ENCODE results near the gene C3.
A peak's percentile ranks its signal among the peaks of the same experiment; 100 is the strongest.
"Not testable (repeated sequence)": the region's sequence is repeated elsewhere in the genome, so short reads cannot be mapped to it uniquely, and the experiment has no call there.

Gene C3

DNA sequence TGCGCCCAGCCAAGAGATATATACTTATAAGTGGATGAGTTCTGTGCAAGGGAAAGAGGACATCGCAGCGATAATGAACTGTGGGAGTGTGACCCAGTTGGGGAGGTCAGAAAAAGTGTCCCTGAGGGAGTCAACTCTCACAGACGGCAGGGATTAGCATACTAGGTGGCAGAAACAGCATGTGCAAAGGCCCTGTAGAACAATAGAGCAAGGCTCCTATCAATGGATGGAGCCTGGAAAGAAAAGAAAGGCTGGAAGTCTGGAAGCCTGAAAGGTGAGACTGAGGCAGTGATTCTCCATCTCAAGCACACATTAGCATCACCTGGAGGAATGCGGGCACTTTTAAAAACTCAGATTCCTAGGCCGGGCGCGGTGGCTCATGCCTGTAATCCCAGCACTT is 29.1 kb downstream of the C3 start:
- DNase-seq (ENCODE audit: low read depth in 2 of 2): no peak

GRCh38 chr19:6690160-6690885 is 30.1 kb downstream of the C3 start:
- no peak for DNase-seq (ENCODE audit: low read depth in 2 of 2)

- no peak for DNase-seq (ENCODE audit: low read depth in 2 of 2)
Observed at GRCh38 chr19:6687114-6687513, 33.3 kb downstream of the C3 start.

DNA sequence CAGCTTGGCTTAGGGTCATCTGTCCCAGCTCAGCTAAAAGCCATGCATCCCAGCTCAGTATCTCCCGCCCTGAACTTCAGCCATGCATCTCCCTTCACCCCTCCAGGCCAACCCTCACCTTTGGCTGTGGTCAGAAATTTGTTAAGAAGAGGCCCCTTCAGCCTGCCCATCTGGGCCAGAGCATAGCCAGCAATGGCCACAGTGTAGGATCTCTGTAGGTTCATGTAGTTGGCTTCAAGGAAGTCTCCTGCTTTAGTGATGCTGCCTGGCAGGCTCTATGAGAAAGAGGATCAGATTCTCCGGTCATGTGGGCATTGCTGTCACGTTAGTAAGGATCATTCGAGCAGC is 33.8 kb downstream of the C3 start:
- no peak for DNase-seq (ENCODE audit: low read depth in 2 of 2)

- DNase-seq (ENCODE audit: low read depth in 2 of 2): no peak
Observed at GRCh38 chr19:6685962-6686627, 34.4 kb downstream of the C3 start.

DNA sequence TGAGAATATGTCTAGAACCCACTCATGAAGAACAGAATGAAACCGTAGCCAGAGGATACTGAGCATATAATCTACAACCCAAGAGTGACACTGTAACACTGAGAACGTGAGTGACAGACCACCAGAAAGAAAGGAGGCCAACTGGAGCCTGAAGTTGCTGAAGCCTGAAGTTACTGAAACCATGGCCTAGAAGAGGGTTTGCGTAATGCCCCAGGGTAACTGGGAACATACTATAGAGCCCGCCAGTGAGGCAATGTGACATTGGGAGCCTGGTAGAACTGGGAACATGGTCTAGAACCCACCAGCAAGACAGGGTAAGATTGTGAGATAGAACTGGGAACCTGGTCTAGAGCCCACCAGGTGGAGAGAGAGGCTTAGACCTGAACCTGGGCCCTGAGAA is 35.0 kb downstream of the C3 start:
- no peak for DNase-seq (ENCODE audit: low read depth in 2 of 2)

DNA sequence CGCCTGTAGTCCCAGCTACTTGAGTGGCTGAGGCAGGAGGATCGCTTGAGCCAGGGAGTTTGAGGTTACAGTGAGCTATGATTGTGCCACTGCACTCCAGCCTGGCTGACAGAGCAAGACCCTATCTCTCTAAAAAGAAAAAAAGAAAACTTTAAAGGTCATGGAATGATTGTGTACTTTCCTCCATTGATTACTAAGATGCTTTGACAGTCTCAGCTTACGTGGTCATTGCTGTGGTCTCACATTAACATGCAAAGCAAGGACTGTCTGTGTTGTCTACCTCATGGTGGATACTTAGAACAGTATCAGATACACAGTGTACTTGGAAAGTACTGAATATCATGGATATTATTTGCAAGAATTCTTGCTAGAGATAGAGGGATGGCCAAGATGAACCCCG is 36.5 kb downstream of the C3 start:
- DNase-seq (ENCODE audit: low read depth in 2 of 2): no peak

GRCh38 chr19:6682607-6683128 is 37.8 kb downstream of the C3 start:
- no peak for DNase-seq (ENCODE audit: low read depth in 2 of 2)

- DNase-seq (ENCODE audit: low read depth in 2 of 2): no peak
Observed at GRCh38 chr19:6680141-6680540, 40.3 kb downstream of the C3 start.

GRCh38 chr19:6679139-6679538 is 41.3 kb downstream of the C3 start:
- no peak for DNase-seq (ENCODE audit: low read depth in 2 of 2)

DNA sequence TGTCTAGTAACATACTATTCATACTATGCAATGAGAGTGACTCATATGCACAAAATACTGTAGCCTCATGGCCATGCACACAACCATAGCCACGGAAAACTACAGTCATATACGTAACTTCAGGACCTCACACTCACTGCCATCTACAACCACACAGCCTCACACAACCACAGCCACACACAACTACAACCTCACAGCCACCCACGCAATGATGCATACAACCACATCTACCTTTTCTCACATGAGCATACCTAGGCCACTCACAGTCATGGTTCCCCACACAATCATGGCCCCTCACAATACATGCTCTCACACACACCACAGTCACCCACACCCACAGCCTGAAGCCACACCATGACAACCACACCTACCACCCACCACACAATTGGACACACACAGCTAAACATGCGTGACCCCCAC is 41.8 kb downstream of the C3 start:
- no peak for DNase-seq (ENCODE audit: low read depth in 2 of 2)

DNA sequence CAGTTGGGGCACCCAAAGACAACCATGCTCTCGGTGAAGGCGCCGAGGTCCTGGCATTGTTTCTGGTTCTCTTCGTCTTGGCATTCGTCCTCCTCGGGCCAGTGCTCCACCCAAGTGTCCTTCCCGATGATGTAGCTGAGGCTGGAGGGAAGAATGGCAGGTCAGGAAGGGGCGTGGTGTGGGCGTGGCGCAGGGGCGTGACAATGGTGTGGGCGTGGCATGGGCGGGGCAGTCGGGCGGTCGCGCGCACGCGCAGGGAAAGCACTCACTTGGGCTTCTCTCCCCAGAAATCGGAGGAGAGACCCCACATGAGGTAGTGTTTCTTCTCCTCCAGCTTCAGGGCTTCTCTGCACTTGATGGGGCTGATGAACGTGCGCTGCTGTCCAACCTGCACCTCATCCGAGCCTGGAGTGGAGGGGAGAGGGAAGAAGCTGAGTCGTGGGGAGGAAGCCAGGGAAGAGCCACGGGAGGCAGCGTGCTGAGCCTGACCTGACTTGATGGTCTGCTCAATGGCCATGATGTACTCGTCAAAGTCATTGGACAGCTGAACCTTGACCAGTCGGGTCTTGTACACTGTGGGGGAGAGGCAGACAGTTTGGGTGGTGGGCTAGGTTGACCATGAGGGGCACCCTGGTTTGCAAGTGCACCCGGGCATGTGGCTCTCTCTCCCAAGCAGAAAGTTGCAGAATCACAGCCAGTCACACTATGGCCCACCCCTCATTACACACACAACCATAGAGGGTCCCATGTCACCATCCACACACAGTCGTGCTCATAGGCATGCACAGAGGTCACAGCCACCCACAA is 42.4 kb downstream of the C3 start:
- DNase-seq (ENCODE audit: low read depth in 2 of 2): peak in 1 of 2 donors; percentile 38

- DNase-seq (ENCODE audit: low read depth in 2 of 2): no peak
Observed at GRCh38 chr19:6677495-6677882, 43.0 kb downstream of the C3 start.

GRCh38 chr19:6676288-6676687 is 44.2 kb downstream of the C3 start:
- DNase-seq (ENCODE audit: low read depth in 2 of 2): no peak

- DNase-seq (ENCODE audit: low read depth in 2 of 2): peak; percentile 74 to 83
Observed at GRCh38 chr19:6674868-6675305, 45.6 kb downstream of the C3 start.

DNA sequence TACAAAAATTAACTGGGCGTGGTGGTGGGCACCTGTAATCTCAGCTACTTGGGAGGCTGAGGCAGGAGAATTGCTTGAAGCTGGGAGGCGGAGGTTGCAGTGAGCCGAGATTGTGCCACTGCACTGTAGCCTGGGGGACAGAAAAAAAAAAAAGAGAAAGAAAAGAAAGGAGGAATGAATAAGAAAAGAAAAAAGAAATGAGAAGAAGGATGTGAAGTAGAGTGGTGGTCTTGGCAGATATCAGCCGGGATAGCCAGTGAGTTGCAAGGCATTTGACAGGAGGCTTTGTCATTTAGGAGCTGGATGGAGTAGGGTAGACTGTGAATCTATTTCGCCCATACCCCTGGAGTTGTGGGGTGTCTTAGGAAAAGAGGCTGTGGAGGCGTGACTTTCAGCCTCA is 46.0 kb downstream of the C3 start:
- DNase-seq (ENCODE audit: low read depth in 2 of 2): not testable (repeated sequence)

GRCh38 chr19:6672693-6673290 is 47.7 kb downstream of the C3 start:
- DNase-seq (ENCODE audit: low read depth in 2 of 2): no peak

- no peak for DNase-seq (ENCODE audit: low read depth in 2 of 2)
Observed at GRCh38 chr19:6671960-6672359, 48.5 kb downstream of the C3 start.

DNA sequence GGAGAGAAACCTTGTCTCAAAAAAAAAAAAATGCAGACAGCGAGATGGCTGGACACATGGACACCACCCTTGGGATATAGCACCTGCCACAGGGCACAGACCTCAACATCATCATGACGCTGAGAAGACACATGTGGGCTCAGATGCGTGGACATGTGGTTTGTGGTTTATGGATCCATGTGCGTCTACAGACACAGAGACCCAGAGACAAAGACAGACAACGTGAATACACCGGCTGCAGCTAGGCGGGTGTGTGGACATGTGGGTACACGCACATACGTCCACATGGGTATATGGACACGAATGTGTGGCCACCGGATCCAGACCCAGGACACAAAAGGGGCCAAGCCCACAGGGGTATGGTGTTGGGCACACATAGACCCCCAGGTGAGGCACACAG is 51.8 kb downstream of the C3 start:
- no peak for DNase-seq (ENCODE audit: low read depth in 2 of 2)

GRCh38 chr19:6667114-6667627 is 53.3 kb downstream of the C3 start:
- DNase-seq (ENCODE audit: low read depth in 2 of 2): no peak

DNA sequence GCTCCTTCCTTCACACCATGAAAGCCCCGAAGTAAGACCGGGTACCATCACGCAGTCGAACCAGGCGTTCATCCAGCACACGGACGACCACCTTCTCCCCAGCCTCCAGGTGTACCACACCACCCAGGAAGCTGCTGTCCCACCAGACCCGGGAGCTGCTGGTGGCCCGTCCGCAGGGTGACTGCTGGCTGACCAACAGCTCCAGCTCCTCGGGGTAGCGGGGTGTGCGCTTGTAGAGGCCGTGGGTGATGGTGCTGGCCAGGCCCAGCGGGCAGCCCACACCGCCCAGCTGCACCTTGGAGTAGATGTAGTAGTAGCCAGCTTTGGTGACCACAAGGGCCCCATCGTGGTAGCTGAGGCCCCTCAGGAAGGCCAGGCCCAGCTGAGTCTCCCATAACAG is 55.5 kb downstream of the C3 start:
- DNase-seq (ENCODE audit: low read depth in 2 of 2): no peak

Data from stimulated activated CD8-positive, alpha-beta memory T cell treated with anti-CD3 and anti-CD28 coated beads, Interleukin-2, amount 100 ng/mL, for 1 hour (primary cell).